HG03280 (cell line): ENCODE measurements around the gene PLCB1.

Experiments used
- ATAC-seq: cut with Tn5 transposase; IDR thresholded peaks from one replicate; pipeline ENCODE4 v1.9.1; 2021; ENCODE audit warnings: mild to moderate bottlenecking, moderate library complexity; ENCODE audit not compliant: unreplicated experiment

Gene PLCB1

GRCh38 chr20:8744228-8744844 lies 612.3 kb downstream of the PLCB1 start:
- no peak for ATAC-seq

- no peak for ATAC-seq
Observed at GRCh38 chr20:8749101-8749500, 617.0 kb downstream of the PLCB1 start.

DNA sequence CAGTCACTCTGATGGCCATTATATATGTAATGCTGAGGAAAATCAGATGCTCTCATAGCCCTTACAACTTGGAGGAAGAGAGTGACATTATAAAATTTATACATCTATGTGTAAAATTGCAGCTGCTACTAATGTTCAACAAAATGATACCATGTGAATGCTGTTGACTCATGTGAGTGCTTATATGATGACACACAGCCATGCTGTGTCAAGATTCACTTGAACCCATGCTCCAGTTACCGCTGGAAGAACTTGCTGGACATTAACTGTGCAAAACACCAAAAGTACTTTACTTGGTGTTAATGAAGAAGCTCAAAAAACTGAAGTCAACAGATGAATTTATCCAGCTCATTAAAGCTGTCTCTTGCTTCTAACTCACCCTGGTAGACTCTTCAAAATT lies 617.9 kb downstream of the PLCB1 start:
- ATAC-seq: no peak

DNA sequence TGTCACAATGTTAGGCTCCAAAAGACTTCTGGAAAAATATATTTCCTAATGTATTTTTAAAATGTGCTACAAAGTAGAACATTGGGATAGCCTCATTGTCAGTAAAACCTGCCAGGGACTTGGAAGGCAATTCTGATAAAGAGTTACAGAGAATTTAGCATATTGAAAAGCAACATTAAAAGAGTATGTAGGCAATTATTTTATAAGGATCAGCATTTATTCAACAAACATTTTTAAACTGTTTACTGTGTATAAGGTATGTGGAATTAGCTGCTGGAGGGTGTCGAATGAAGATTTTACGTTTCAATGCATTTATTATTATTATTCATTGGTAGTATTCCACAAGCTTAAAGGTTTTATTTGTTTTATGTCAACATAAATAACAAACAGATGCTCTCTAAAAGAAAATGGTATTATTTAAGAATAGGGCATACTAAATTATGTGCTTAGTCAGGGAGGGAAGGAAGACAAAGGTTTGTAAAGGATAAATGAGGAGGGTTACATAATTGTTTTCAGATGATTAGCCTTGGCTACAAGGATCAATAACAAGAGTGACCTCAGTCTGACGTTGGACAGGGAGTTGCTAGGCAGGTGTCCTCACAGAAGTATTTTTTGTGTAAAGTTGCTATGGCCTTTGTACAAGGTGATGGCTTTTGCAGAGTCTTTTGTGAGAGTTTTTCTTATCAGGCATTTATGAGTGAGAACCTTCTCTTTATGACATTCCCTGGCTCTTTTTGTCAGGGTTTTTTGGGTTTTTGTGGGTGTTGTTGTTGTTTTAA lies 623.5 kb downstream of the PLCB1 start:
- ATAC-seq: no peak

DNA sequence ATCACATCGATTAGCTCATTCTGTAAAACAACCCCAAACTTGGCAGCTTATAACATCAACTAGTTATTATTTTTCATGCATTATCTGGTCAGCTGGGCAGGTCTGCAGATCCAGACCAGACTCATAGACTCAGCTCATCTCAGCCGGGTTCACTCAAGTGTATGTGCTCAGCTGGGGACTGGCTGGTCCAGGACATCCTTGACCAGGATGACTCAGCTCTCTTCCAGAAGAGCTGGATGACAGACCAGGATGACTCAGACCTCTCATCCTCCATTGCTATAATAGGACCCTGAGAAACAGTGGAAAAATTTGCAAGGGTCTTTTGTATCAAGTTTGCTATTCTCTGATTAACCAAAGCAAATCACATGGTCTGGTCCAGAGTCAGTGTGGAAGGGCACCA lies 624.3 kb downstream of the PLCB1 start:
- no peak for ATAC-seq

- no peak for ATAC-seq
Observed at GRCh38 chr20:8757146-8757545, 625.1 kb downstream of the PLCB1 start.

DNA sequence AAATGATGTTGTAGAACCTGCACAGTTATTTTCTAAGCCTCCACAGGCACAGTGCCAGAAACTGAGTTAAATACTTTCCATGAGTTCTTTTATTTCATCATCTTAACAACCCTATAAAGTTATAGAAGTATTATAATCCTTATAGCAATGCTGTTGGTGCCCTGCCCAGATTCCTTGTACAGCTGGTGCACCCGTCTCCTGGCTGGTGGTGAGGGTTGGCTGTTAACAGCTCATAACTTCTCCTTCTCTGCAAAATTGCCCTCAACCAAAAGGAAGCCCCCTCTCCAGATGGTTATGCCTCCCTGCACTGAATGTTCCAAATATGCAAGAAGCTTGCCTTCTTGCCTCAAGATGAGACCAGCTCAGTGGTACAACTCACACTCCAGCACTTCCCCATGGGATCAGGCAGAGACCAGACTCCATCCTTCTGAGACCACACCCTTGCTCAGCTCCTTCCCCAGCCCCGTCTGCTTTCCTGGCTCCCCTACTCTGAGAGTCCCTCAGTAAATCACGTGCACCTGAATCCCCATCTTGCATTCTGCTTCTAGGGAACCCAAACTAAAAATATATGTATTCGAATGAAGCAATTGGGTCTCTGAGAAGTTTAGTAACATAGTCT lies 632.4 kb downstream of the PLCB1 start:
- no peak for ATAC-seq

DNA sequence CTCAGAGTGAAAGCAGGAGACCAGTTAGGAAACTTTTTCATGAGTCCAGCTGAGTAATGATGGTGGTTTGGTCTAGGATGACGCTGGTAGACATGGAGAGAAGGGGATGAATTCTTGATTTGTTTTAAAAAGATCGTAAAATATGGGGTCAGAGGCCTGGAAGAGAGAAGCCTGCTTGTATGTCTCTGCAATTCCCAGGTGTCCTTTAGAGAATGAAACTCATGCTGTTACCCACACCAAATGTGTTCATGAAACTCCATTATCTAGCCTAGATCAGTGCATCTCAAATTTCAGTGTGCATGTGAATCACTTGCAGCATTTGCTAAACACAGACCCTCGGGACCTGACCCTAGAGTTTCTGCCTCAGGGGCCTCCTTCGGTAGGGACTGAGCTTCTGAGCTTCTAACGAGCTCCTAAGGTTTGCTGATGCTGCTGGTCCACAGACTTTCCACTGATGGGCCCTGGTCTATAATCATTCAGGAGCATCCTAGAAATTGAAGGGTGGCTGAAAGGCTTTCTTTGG lies 634.9 kb downstream of the PLCB1 start:
- ATAC-seq: no peak

DNA sequence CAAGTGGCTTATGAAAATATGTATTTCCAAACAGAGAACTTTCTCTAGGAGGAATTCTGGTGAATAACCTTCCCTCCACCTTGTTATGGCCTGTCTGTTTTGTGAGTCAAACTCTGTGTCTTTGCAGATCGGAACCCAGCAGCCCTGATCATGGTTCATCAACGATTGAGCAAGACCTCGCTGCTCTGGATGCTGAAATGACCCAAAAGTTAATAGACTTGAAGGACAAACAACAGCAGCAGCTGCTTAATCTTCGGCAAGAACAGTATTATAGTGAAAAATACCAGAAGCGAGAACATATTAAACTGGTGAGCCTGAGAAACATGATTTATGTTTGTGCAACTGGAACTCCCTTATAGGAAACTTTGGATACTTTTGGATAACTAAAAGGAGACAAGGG lies 642.3 kb downstream of the PLCB1 start:
- ATAC-seq: no peak

DNA sequence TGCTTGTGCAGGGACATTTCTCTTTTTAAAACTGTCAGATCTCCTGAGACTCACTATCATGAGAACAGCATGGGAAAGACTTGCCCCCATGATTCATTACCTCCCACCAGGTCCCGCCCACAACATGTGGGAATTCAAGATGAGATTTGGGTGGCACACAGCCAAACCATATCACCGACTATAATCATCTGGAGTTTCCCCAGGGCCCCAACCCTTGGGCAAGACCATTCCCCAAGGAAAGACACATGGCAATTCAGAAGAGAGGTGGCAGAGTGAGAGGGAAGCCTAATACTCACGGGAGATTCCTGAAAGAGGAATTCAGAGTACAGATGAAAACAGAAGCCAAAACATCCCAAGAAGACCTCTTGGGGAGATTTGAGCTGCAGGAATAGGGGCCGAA lies 645.8 kb downstream of the PLCB1 start:
- no peak for ATAC-seq

DNA sequence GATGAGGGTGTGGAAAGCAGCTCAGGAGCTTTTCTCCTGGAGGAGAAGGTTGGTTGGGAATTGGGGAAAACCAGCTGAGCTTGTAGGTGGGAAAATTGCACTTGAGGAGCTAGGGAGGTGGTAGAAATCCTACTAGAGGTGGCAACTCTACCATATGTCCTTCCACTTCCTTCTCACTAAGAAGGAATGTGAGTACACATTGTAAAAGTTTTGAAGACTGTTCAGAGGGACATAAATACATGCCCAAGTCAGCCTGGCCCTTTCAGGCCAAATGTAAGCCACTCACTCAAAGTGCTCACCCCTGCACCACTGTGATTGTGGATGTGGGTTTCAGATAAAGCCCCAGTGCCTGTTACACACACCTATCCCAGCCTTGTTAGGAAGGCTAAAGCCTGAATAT lies 646.3 kb downstream of the PLCB1 start:
- ATAC-seq: no peak

DNA sequence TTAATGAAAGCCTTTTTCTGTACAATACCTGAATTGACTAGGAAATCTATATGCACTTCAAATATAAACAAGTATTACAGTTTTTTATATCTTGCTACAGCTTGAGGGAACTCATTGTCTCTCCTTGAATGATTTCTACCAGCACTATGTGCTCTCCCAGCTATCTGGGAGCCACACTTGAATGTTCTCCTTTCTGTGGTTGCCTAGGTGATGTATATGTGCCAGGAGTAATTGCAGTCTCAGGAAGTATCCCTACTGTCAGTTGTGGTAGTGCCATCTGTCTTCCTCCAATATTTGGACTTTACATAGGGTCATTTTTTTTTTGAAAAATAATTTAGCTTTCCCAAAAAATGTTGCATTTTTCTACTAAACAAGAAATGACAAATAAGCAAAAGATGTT lies 648.8 kb downstream of the PLCB1 start:
- ATAC-seq: no peak

DNA sequence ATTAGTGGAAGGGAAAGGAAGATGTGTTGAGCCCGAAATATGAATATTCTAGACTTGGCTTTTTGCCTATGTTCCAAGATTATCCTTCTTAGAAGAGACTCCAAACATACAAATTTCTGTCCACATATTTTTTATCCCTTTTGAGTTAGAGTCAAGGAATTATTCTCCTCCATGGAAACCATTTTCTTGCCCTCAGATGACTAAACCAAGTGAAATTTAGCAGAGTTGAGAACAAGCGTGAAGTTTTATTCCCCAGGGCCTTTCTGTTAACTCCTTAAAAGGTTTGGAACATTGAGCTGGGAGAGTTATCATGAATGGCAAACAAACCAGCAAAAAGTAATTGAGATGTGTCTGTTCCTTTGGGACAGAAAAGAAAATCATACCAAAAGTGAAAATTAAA lies 650.7 kb downstream of the PLCB1 start:
- no peak for ATAC-seq

- ATAC-seq: no peak
Observed at GRCh38 chr20:8783734-8784133, 651.7 kb downstream of the PLCB1 start.

DNA sequence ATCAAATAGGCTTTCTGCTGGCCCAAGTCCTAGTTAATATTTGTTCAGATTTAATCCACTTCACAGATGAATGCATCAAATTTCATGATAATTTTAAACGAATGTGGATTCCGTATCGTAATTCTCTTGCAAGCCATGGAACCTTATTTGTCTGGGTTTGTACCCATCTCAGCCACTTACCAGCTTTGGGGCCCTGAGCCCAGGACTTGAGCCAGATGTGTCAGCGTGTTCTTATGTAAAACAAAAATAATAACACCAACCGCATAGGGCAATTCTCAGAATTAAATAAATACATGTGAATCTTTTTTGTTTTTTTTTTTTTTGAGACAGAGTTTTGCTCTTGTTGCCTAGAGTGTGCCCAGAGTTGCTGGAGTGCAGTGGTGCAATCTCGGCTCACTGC lies 654.3 kb downstream of the PLCB1 start:
- ATAC-seq: no peak

DNA sequence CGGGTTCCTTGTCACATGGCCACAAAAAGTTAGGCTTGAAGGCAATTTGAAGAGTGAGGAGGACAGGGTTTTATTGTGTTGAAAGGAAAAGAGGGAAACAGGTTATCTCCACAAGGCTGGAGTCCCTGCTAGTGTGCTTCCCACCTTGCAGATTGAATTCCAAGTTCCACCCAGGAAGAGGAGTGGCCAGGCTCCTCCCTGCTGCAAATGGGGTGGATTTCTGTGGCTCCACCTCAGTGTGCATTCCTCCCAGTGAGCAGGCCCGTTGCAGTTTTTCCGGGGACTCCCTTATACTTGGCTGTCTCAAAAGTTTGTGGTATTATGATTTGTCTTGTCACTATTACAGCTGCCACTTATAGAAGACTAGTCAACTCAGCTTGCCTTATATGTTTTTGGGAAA lies 655.0 kb downstream of the PLCB1 start:
- no peak for ATAC-seq

- no peak for ATAC-seq
Observed at GRCh38 chr20:8788275-8788674, 656.2 kb downstream of the PLCB1 start.

- no peak for ATAC-seq
Observed at GRCh38 chr20:8788831-8789230, 656.8 kb downstream of the PLCB1 start.

- peak; percentile 80 for ATAC-seq
Observed at GRCh38 chr20:8790442-8791074, 658.5 kb downstream of the PLCB1 start.

DNA sequence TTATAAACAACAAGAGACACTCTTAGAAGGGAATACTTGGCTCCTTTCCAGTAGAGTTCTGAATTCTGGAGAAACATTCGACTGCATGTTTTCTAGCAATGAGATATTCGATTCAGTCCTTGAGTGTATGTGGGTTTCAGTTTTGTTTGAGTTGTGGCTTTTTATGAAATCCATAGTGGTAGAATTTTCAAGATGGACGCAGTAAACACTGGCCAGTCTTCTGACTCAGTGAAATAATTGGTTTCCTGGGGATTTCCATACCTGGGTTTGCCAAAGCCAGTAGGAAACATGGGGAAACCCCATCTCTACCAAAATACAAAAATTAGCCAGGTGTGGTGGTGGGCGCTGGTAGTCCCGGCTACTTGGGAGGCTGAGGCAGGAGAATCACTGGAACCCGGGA lies 663.3 kb downstream of the PLCB1 start:
- ATAC-seq: no peak

DNA sequence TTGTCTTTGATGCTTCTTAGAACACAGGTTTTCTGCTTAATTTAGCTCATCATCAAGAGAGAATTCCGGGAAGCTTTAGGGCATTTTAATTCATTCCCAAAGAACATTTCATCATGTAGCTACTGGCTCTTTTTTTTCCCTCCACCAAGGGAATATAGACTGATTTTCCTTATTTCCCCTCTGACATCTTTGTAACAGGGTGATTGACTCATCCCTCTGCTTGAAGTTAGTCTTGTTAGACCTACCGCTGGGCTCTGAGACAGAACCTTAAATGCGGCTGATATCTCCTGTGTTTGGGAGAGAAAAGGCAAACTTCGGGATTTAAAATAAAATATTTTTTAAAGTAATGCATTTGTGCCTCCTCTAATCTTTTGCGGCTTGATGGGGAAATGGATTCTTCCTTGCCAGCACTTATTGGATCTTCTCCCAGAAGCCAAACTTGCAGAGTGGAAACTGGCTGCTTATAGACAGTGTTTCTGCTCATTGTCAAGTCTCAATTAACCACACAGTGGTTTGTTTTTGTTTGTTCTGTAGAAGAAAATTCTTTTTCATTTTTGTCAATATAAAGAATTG lies 664.1 kb downstream of the PLCB1 start:
- ATAC-seq: no peak
